K562 (cell line): ENCODE measurements around the gene PHYKPL. TPM values are rescaled to one million over a fixed set of nuclear protein-coding genes. Genes with fewer than 3 reads are reported as not detected.

Source experiments
- ASH1L ChIP-seq: fragments of 450-650 bp; IDR thresholded peaks from 2 replicates; pipeline ENCODE4 v1.6.1; 2018; ENCODE audit warnings: borderline replicate concordance, mild to moderate bottlenecking, low read depth; ENCODE audit not compliant: partially characterized antibody
- CREBBP ChIP-seq: IDR thresholded peaks from one replicate; pipeline ENCODE4 v1.6.1; 2012; ENCODE audit warnings: low read depth, mild to moderate bottlenecking, control low read depth, inconsistent platforms, low read length
- DNMT1 ChIP-seq: fragments of 450-650 bp; IDR thresholded peaks from 2 replicates; pipeline ENCODE4 v1.6.1; 2016; ENCODE audit warnings: antibody characterized with exemption, mild to moderate bottlenecking
- ELK1 ChIP-seq: sonication (generic); formaldehyde crosslinking; IDR thresholded peaks from 2 replicates; pipeline ENCODE4 v1.8.1; 2022; ENCODE audit warnings: missing genetic modification reagents
- ID3 ChIP-seq, 2 experiments: fragments of 250-450 bp in 1 of 2; fragments of 450-650 bp in 1 of 2; sonication (Bioruptor Pico) in 1 of 2; IDR thresholded peaks; 2 replicates each; pipeline versions ENCODE4 v1.6.1 to v1.8.0; 2016 to 2021; ENCODE audit warnings: mild to moderate bottlenecking in 2 of 2, moderate library complexity in 2 of 2, missing compliant biosample characterization in 1 of 2, missing genetic modification characterization in 1 of 2
- MECOM ChIP-seq: fragments of 250-450 bp; sonication (Bioruptor Pico); IDR thresholded peaks from 2 replicates; pipeline ENCODE4 v1.8.0; 2022; ENCODE audit warnings: inconsistent platforms
- PYGO2 ChIP-seq: fragments of 450-650 bp; IDR thresholded peaks from 2 replicates; pipeline ENCODE4 v1.6.1; 2016; ENCODE audit warnings: mild to moderate bottlenecking, missing genetic modification characterization, moderate library complexity, missing compliant biosample characterization
- RBFOX2 ChIP-seq: fragments of 200-400 bp; formaldehyde crosslinking; IDR thresholded peaks from 2 replicates; pipeline ENCODE4 v1.6.1; 2017; ENCODE audit warnings: low read depth, mild to moderate bottlenecking, low read length, moderate library complexity
- RBM34 ChIP-seq: fragments of 200-400 bp; formaldehyde crosslinking; IDR thresholded peaks from 2 replicates; pipeline ENCODE4 v1.6.1; 2018; ENCODE audit warnings: low read length, borderline replicate concordance; ENCODE audit not compliant: insufficient read depth
- SP2 ChIP-seq: IDR thresholded peaks from 2 replicates; pipeline ENCODE4 v1.6.1; 2011; ENCODE audit warnings: mild to moderate bottlenecking, low read depth, low read length, moderate library complexity; ENCODE audit not compliant: poor library complexity, severe bottlenecking; ENCODE audit errors: extremely low read depth
- ZEB2 ChIP-seq: fragments of 450-650 bp; IDR thresholded peaks from 2 replicates; pipeline ENCODE4 v1.6.1; 2016
- ZNF354B ChIP-seq: fragments of 250-450 bp; sonication (Bioruptor Pico); IDR thresholded peaks from 2 replicates; pipeline ENCODE4 v1.4.0; 2020
- polyA plus RNA-seq, 8 experiments: library from polyadenylated mRNA; depleted of rRNA in 4 of 8; stranded (reverse) in 5 of 8; unstranded in 3 of 8; fragments of >200 nt; fragmentation: Nextera tagmentation in 2 of 8; fragmentation: Illumina TruSeq in 1 of 8; extraction: Ambion mirVana in 2 of 8; extraction: Trizol in 1 of 8; gene quantifications; 2 replicates each; pipeline versions ENCODE4 v1.2.1 to v1.2.3, GENCODE V29; 2011 to 2014; ENCODE audit warnings: inconsistent platforms in 1 of 8, missing spikeins in 1 of 8
- total RNA-seq, 7 experiments: library from RNA; depleted of rRNA in 6 of 7; stranded (reverse); fragments of >200 nt in 6 of 7; fragmentation: Illumina TruSeq in 2 of 7; extraction: Trizol in 2 of 7; gene quantifications; 2 replicates each; pipeline versions ENCODE4 v1.2.1 to v1.2.3, GENCODE V29; 2011 to 2021; ENCODE audit warnings: low replicate concordance in 1 of 7
- TF ChIP-seq, protein P1 (sequence below): fragments of 150-350 bp; IDR thresholded peaks from 2 replicates; pipeline ENCODE4 v1.6.1; 2014; ENCODE audit warnings: low read depth, mild to moderate bottlenecking, low read length, borderline replicate concordance
- TF ChIP-seq, protein P2 (sequence below): sonication (generic); formaldehyde crosslinking; IDR thresholded peaks from 2 replicates; pipeline ENCODE4 v1.4.0; 2020; ENCODE audit warnings: mild to moderate bottlenecking, missing genetic modification reagents
- TF ChIP-seq, protein P3 (sequence below): fragments of 250-450 bp; sonication (Bioruptor Pico); IDR thresholded peaks from 2 replicates; pipeline ENCODE4 v1.8.0; 2021; ENCODE audit warnings: mild to moderate bottlenecking, moderate library complexity

The PHYKPL gene
- total and polyA plus RNA-seq, 9 of the 15 experiments (the other 6 are each of a cell fraction or from before 2014, with no cell fraction given) = 4.7 to 34.7 (median 18.6) TPM

DNA sequence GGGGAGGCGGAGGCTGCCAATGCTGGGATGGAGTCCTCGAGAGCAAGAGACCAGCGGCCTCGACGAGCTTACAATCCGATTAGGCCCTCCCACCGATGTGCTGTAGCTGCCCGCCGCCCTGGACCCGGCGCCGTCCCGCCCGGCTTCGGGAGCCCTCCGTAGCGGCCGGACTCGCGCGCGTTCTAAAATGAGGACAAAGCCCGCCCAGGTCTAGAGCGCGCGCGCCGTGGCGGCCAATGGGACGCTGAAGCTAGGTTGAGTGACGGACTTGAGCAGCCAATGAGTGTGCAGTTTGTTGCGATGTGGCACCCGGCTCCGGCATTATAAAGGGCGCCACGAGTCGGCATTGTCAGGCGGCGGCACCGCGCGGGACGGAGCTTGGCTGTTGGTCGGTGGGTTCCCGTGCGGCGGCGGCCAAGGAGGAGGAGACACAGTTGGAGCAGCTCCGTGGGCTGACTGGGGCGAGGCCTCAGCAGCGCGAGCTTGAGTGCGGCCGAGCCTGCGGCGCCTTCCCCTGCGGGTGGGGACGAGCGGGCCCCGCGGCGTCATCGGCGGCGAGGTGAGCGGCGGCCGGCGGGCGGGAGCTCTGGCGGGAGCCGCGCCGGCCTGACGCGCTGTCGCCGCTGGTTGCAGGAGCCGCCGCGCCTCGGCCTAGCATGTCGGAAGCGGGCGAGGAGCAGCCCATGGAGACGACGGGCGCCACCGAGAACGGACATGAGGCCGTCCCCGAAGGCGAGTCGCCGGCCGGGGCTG lies 28.2 kb downstream of the PHYKPL start, which contains the start of gene HNRNPAB (continued):
- TF ChIP-seq ID3 (CRISPR knock-in tag; IDR thresholded peaks at IDR 0.05) (no peak), ID3 (tag; IDR thresholded peaks at IDR 0.05) (peak; percentile 62), ZEB2 (no peak), ZNF354B (CRISPR knock-in tag) (no peak), CREBBP (no peak), MECOM (CRISPR knock-in tag) (no peak), RBFOX2 (peak; percentile 98), RBM34 (no peak), DNMT1 (no peak), PYGO2 (no peak), ELK1 (CRISPR knock-in tag) (no peak), ASH1L (peak; percentile 95), SP2 (peak; percentile 70)
- TF ChIP-seq, protein P1, sequence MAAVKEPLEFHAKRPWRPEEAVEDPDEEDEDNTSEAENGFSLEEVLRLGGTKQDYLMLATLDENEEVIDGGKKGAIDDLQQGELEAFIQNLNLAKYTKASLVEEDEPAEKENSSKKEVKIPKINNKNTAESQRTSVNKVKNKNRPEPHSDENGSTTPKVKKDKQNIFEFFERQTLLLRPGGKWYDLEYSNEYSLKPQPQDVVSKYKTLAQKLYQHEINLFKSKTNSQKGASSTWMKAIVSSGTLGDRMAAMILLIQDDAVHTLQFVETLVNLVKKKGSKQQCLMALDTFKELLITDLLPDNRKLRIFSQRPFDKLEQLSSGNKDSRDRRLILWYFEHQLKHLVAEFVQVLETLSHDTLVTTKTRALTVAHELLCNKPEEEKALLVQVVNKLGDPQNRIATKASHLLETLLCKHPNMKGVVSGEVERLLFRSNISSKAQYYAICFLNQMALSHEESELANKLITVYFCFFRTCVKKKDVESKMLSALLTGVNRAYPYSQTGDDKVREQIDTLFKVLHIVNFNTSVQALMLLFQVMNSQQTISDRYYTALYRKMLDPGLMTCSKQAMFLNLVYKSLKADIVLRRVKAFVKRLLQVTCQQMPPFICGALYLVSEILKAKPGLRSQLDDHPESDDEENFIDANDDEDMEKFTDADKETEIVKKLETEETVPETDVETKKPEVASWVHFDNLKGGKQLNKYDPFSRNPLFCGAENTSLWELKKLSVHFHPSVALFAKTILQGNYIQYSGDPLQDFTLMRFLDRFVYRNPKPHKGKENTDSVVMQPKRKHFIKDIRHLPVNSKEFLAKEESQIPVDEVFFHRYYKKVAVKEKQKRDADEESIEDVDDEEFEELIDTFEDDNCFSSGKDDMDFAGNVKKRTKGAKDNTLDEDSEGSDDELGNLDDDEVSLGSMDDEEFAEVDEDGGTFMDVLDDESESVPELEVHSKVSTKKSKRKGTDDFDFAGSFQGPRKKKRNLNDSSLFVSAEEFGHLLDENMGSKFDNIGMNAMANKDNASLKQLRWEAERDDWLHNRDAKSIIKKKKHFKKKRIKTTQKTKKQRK = no peak
- TF ChIP-seq, protein P2, sequence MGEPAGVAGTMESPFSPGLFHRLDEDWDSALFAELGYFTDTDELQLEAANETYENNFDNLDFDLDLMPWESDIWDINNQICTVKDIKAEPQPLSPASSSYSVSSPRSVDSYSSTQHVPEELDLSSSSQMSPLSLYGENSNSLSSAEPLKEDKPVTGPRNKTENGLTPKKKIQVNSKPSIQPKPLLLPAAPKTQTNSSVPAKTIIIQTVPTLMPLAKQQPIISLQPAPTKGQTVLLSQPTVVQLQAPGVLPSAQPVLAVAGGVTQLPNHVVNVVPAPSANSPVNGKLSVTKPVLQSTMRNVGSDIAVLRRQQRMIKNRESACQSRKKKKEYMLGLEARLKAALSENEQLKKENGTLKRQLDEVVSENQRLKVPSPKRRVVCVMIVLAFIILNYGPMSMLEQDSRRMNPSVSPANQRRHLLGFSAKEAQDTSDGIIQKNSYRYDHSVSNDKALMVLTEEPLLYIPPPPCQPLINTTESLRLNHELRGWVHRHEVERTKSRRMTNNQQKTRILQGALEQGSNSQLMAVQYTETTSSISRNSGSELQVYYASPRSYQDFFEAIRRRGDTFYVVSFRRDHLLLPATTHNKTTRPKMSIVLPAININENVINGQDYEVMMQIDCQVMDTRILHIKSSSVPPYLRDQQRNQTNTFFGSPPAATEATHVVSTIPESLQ = no peak
- TF ChIP-seq, protein P3, sequence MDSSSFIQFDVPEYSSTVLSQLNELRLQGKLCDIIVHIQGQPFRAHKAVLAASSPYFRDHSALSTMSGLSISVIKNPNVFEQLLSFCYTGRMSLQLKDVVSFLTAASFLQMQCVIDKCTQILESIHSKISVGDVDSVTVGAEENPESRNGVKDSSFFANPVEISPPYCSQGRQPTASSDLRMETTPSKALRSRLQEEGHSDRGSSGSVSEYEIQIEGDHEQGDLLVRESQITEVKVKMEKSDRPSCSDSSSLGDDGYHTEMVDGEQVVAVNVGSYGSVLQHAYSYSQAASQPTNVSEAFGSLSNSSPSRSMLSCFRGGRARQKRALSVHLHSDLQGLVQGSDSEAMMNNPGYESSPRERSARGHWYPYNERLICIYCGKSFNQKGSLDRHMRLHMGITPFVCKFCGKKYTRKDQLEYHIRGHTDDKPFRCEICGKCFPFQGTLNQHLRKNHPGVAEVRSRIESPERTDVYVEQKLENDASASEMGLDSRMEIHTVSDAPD (CRISPR knock-in tag) = no peak
